ENCODE results near the gene RCVRN. TPM values are rescaled to one million over a fixed set of nuclear protein-coding genes. Genes with fewer than 3 reads are reported as not detected.

The RCVRN gene
- total RNA-seq, 1 donor from 2014 or later: 0.38 TPM

- Mint-ChIP-seq H3K27ac (no peak overlapping the region), H3K9me3 (no peaks in the 10 kb centered on the region), H3K36me3 (ENCODE audit: low read depth) (peaks cover 19% of the 10 kb centered on the region), H3K4me1 (no peaks in the 10 kb centered on the region), H3K4me3 (no peak overlapping the region), H3K27me3 (no peaks in the 10 kb centered on the region)
- CTCF ChIA-PET: no interaction called here
- TF ChIP-seq, protein P1, sequence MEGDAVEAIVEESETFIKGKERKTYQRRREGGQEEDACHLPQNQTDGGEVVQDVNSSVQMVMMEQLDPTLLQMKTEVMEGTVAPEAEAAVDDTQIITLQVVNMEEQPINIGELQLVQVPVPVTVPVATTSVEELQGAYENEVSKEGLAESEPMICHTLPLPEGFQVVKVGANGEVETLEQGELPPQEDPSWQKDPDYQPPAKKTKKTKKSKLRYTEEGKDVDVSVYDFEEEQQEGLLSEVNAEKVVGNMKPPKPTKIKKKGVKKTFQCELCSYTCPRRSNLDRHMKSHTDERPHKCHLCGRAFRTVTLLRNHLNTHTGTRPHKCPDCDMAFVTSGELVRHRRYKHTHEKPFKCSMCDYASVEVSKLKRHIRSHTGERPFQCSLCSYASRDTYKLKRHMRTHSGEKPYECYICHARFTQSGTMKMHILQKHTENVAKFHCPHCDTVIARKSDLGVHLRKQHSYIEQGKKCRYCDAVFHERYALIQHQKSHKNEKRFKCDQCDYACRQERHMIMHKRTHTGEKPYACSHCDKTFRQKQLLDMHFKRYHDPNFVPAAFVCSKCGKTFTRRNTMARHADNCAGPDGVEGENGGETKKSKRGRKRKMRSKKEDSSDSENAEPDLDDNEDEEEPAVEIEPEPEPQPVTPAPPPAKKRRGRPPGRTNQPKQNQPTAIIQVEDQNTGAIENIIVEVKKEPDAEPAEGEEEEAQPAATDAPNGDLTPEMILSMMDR (IDR thresholded peaks at IDR 0.05): no peak
- POLR2A ChIA-PET: no interaction called here
- no peak for DNase-seq
- intact Hi-C loops (cut with micrococcal nuclease): no loop called here
- no peak for ATAC-seq (ENCODE audit: low read depth)
Measured at GRCh38 chr17:9937901-9938300, 32.8 kb upstream of the RCVRN start.

- intact Hi-C loops (cut with micrococcal nuclease): no loop called here
Measured at GRCh38 chr17:9937241-9937761, 32.2 kb upstream of the RCVRN start.

GRCh38 chr17:9936095-9936494 lies 31.0 kb upstream of the RCVRN start:
- ATAC-seq (ENCODE audit: low read depth): no peak

More at GRCh38 chr17:9937241-9937761, 32.2 kb upstream of the RCVRN start:
- ATAC-seq (ENCODE audit: low read depth): no peak
- H3K27ac Mint-ChIP-seq: no peak overlapping the region
- no peaks in the 10 kb centered on the region for H3K27me3 Mint-ChIP-seq
- no peaks in the 10 kb centered on the region for H3K4me1 Mint-ChIP-seq
- TF ChIP-seq, protein P1 (IDR thresholded peaks at IDR 0.05): no peak
- H3K4me3 Mint-ChIP-seq: no peak overlapping the region
- peaks cover 14% of the 10 kb centered on the region for H3K36me3 Mint-ChIP-seq (ENCODE audit: low read depth)
- H3K9me3 Mint-ChIP-seq: no peaks in the 10 kb centered on the region
- no peak for DNase-seq
- CTCF ChIA-PET: no interaction called here
- POLR2A ChIA-PET: no interaction called here

DNA sequence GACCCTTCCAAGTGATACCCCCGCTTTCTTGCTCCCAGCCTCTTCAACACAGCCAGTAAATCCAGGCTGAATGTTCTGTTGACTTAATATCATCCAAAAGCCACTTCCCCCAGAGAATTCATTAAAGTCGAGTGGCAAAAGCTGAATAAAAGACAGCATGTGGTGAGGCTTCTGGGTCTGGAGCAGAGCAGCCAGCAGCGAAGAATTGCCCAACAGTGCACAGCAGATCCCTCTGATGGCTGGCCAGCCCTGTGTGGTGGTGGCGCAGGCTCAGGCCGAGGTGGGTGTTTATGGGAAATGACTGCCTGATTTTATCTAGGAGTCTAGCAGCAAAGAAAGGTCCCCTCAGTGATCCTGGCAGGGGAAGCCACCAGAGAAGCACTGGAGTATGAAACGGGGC lies 30.3 kb upstream of the RCVRN start:
- Mint-ChIP-seq H3K4me3 (no peak overlapping the region), H3K27ac (no peak overlapping the region), H3K9me3 (no peaks in the 10 kb centered on the region), H3K27me3 (no peaks in the 10 kb centered on the region), H3K4me1 (no peaks in the 10 kb centered on the region), H3K36me3 (ENCODE audit: low read depth) (peaks cover 10% of the 10 kb centered on the region)
- DNase-seq: no peak
- TF ChIP-seq, protein P1 (IDR thresholded peaks at IDR 0.05): no peak
- no peak for ATAC-seq (ENCODE audit: low read depth)
- intact Hi-C loops (cut with micrococcal nuclease): no loop called here
- CTCF ChIA-PET: interaction anchor here (0.8 kb wide), 1 partner anchor 291 kb away, joined by 3 read pairs; no protein-coding TSS in a partner anchor
- POLR2A ChIA-PET: no interaction called here

More at GRCh38 chr17:9936095-9936494, 31.0 kb upstream of the RCVRN start:
- ChIA-PET CTCF (no interaction called here), POLR2A (no interaction called here)
- no peak overlapping the region for H3K4me3 Mint-ChIP-seq
- no peaks in the 10 kb centered on the region for H3K4me1 Mint-ChIP-seq
- H3K36me3 Mint-ChIP-seq (ENCODE audit: low read depth): peaks cover 11% of the 10 kb centered on the region
- H3K27ac Mint-ChIP-seq: no peak overlapping the region
- TF ChIP-seq, protein P1 (IDR thresholded peaks at IDR 0.05): no peak
- no peak for DNase-seq
- intact Hi-C loops (cut with micrococcal nuclease): no loop called here
- no peaks in the 10 kb centered on the region for H3K9me3 Mint-ChIP-seq
- H3K27me3 Mint-ChIP-seq: no peaks in the 10 kb centered on the region

DNA sequence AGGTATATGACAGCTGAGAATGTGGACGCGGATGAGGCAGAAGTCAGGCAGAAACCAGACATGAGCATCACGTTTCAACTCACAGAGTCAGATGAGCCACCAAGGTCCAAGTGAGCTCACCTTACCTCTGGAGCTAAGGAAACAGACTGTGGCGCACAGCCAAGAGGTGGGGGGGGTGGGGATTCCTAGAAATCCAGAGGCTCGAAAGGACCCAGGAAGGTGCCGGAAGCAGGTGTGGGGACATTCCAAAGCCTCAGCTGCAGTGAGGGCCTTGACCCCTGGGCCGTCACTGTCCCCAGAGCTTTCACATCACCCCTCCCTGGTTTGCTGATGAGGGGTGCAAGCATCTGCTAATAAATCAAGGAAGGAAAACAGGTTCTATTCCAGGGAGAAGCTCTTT lies 29.3 kb upstream of the RCVRN start:
- H3K4me1 Mint-ChIP-seq: no peaks in the 10 kb centered on the region
- ChIA-PET POLR2A (no interaction called here), CTCF (interaction anchor here (0.8 kb wide), 1 partner anchor 292 kb away, joined by 3 read pairs; no protein-coding TSS in a partner anchor)
- no peaks in the 10 kb centered on the region for H3K9me3 Mint-ChIP-seq
- no peak overlapping the region for H3K4me3 Mint-ChIP-seq
- TF ChIP-seq, protein P1 (IDR thresholded peaks at IDR 0.05): no peak
- no peak overlapping the region for H3K27ac Mint-ChIP-seq
- DNase-seq (no peak), ATAC-seq (ENCODE audit: low read depth) (no peak)
- peaks cover 7% of the 10 kb centered on the region for H3K36me3 Mint-ChIP-seq (ENCODE audit: low read depth)
- intact Hi-C loops (cut with micrococcal nuclease): no loop called here
- H3K27me3 Mint-ChIP-seq: no peaks in the 10 kb centered on the region

Measured in activated B cell treated with CpG ODN at 0.5 μM for 24 hours (primary cell).